Natural killer cell (primary cell): Measurements from ENCODE around the gene CHI3L1. TPM values are rescaled to one million over a fixed set of nuclear protein-coding genes. Genes with fewer than 3 reads are reported as not detected.

ENCODE experiments used
- ATAC-seq, 3 donors: fragments of 150-1000 bp in 2 of 3; fragments of 200-7000 bp in 1 of 3; cut with Tn5 transposase; 1 replicate in 1 of 3; 2 replicates in 2 of 3; pipeline ENCODE4 v1.10.0; 2021; ENCODE audit warnings: mild to moderate bottlenecking in 2 of 3, moderate library complexity in 2 of 3
- DNase-seq, 2 donors: peaks; one replicate each; pipeline versions ENCODE4 v3.0.0 to v3.0.0-alpha.2; 2013 to 2021; ENCODE audit warnings: mixed read lengths in 1 of 2
- H3K27ac ChIP-seq: one replicate; pipeline ENCODE4 v1.5.1; 2013; ENCODE audit warnings: mild to moderate bottlenecking, low read length
- H3K27me3 ChIP-seq: one replicate; pipeline ENCODE4 v1.6.1; 2013; ENCODE audit warnings: low read length; ENCODE audit not compliant: control insufficient read depth, insufficient read depth
- H3K36me3 ChIP-seq: one replicate; pipeline ENCODE4 v1.6.1; 2013; ENCODE audit warnings: low read length; ENCODE audit not compliant: control insufficient read depth, insufficient read depth
- H3K4me1 ChIP-seq: one replicate; pipeline ENCODE4 v1.6.1; 2013; ENCODE audit warnings: low read length; ENCODE audit not compliant: control insufficient read depth, insufficient read depth
- H3K4me3 ChIP-seq: one replicate; pipeline ENCODE4 v1.5.1; 2013; ENCODE audit warnings: low read length
- H3K9me3 ChIP-seq: one replicate; pipeline ENCODE4 v1.6.1; 2013; ENCODE audit warnings: low read length; ENCODE audit not compliant: control insufficient read depth, insufficient read depth
- H3K27ac Mint-ChIP-seq, 2 donors: one replicate each; pipeline ENCODE4 v1.8.0; 2022; ENCODE audit warnings: mild to moderate bottlenecking in 2 of 2, mixed read lengths in 2 of 2, moderate library complexity in 1 of 2
- H3K27me3 Mint-ChIP-seq, 2 donors: one replicate each; pipeline ENCODE4 v1.8.0; 2022; ENCODE audit warnings: low read depth in 2 of 2, mixed read lengths in 2 of 2
- H3K36me3 Mint-ChIP-seq: one replicate; pipeline ENCODE4 v1.8.0; 2022; ENCODE audit warnings: mixed read lengths
- H3K4me1 Mint-ChIP-seq, 2 donors: one replicate each; pipeline ENCODE4 v1.8.0; 2022; ENCODE audit warnings: mixed read lengths in 2 of 2
- H3K4me3 Mint-ChIP-seq: one replicate; pipeline ENCODE4 v1.8.0; 2022; ENCODE audit warnings: mild to moderate bottlenecking, moderate library complexity, mixed read lengths
- H3K9me3 Mint-ChIP-seq, 2 donors: one replicate each; pipeline ENCODE4 v1.8.0; 2022; ENCODE audit warnings: mixed read lengths in 2 of 2
- CTCF ChIP-seq: fragments of 200-600 bp; IDR thresholded peaks from one replicate; pipeline ENCODE4 v1.8.0; 2022; ENCODE audit warnings: antibody characterized with exemption
- WGBS: methylation state at CpG from one replicate; pipeline ENCODE4 v1.1.7; 2013; ENCODE audit warnings: missing lambda C conversion rate; ENCODE audit not compliant: insufficient coverage; 5-methylcytosine and 5-hydroxymethylcytosine counted together
- intact Hi-C: fragments of 100-400 bp; cut with micrococcal nuclease; formaldehyde crosslinking; loops from one replicate; pipeline ENCODE4 v1.14.2; 2022
- total RNA-seq, 4 donors: library from RNA; stranded (reverse); fragments of 120-200 nt in 1 of 4; gene quantifications; one replicate each; pipeline versions ENCODE4 v1.2.3 to v1.2.4, GENCODE V29; 2013 to 2022

Gene CHI3L1
- total RNA-seq, 3 donors from 2014 or later (not counting 1 experiment from before 2014, with no cell fraction given) = 1.0 TPM; not detected in 2

GRCh38 chr1:203187689-203188264, 1.3 kb upstream of the CHI3L1 start:
- H3K27me3 ChIP-seq = no peaks in the 10 kb centered on the region
- H3K27ac ChIP-seq = no peak overlapping the region
- intact Hi-C loops = no loop called here
- no peaks in the 10 kb centered on the region for H3K9me3 Mint-ChIP-seq
- no peaks in the 10 kb centered on the region for H3K9me3 ChIP-seq
- peaks cover 0 to 3% of the 10 kb centered on the region in 2 donors for H3K4me1 Mint-ChIP-seq
- ATAC-seq = no peak
- WGBS = 74% methylated on average over 2 of the region's 3 CpGs
- H3K4me1 ChIP-seq = no peaks in the 10 kb centered on the region
- H3K4me3 ChIP-seq = no peak overlapping the region
- no peak overlapping the region for H3K27ac Mint-ChIP-seq
- no peak for DNase-seq
- no peaks in the 10 kb centered on the region for H3K36me3 ChIP-seq
- peaks cover 10 to 15% of the 10 kb centered on the region in 2 donors for H3K27me3 Mint-ChIP-seq
- no peaks in the 10 kb centered on the region for H3K36me3 Mint-ChIP-seq
- no peak overlapping the region for H3K4me3 Mint-ChIP-seq
- TF ChIP-seq CTCF = no peak

- H3K27me3 ChIP-seq = no peaks in the 10 kb centered on the region
- Mint-ChIP-seq H3K9me3 (no peaks in the 10 kb centered on the region), H3K4me1 (peaks cover 0 to 3% of the 10 kb centered on the region in 2 donors), H3K27me3 (peaks cover 10 to 15% of the 10 kb centered on the region in 2 donors), H3K27ac (no peak overlapping the region), H3K4me3 (no peak overlapping the region), H3K36me3 (no peaks in the 10 kb centered on the region)
- no peaks in the 10 kb centered on the region for H3K36me3 ChIP-seq
- no peak for ATAC-seq
- DNase-seq = no peak
- no peak for TF ChIP-seq CTCF
- H3K4me1 ChIP-seq = no peaks in the 10 kb centered on the region
- intact Hi-C loops = no loop called here
- H3K9me3 ChIP-seq = no peaks in the 10 kb centered on the region
- WGBS = 76% methylated on average over 7 of the region's 7 CpGs
- no peak overlapping the region for H3K27ac ChIP-seq
- H3K4me3 ChIP-seq = no peak overlapping the region
Measured at GRCh38 chr1:203187304-203187685, 791 bp upstream of the CHI3L1 start.

GRCh38 chr1:203186091-203186445, 436 bp downstream of the CHI3L1 start:
- no peaks in the 10 kb centered on the region for H3K9me3 ChIP-seq
- H3K36me3 Mint-ChIP-seq = no peaks in the 10 kb centered on the region
- H3K27ac Mint-ChIP-seq = no peak overlapping the region
- no peak overlapping the region for H3K4me3 ChIP-seq
- 84% methylated on average over 5 of the region's 5 CpGs for WGBS
- TF ChIP-seq CTCF = no peak
- H3K4me1 Mint-ChIP-seq = peaks cover 0 to 3% of the 10 kb centered on the region in 2 donors
- DNase-seq = no peak
- no peaks in the 10 kb centered on the region for H3K36me3 ChIP-seq
- H3K27me3 ChIP-seq = no peaks in the 10 kb centered on the region
- ATAC-seq = no peak
- H3K9me3 Mint-ChIP-seq = no peaks in the 10 kb centered on the region
- no peak overlapping the region for H3K27ac ChIP-seq
- intact Hi-C loops = no loop called here
- H3K4me1 ChIP-seq = no peaks in the 10 kb centered on the region
- H3K27me3 Mint-ChIP-seq = peaks cover 7 to 10% of the 10 kb centered on the region in 2 donors
- H3K4me3 Mint-ChIP-seq = no peak overlapping the region

GRCh38 chr1:203185585-203185984, 919 bp downstream of the CHI3L1 start:
- Mint-ChIP-seq H3K27ac (no peak overlapping the region), H3K4me3 (no peak overlapping the region), H3K4me1 (peaks cover 0 to 3% of the 10 kb centered on the region in 2 donors), H3K9me3 (no peaks in the 10 kb centered on the region), H3K27me3 (peaks cover 7 to 10% of the 10 kb centered on the region in 2 donors), H3K36me3 (no peaks in the 10 kb centered on the region)
- no peaks in the 10 kb centered on the region for H3K4me1 ChIP-seq
- DNase-seq (no peak), ATAC-seq (no peak)
- TF ChIP-seq CTCF = no peak
- H3K27ac ChIP-seq = no peak overlapping the region
- intact Hi-C loops = no loop called here
- WGBS = 91% methylated on average over 4 of the region's 4 CpGs
- H3K36me3 ChIP-seq = no peaks in the 10 kb centered on the region
- no peak overlapping the region for H3K4me3 ChIP-seq
- no peaks in the 10 kb centered on the region for H3K9me3 ChIP-seq
- H3K27me3 ChIP-seq = no peaks in the 10 kb centered on the region
